Body of pancreas (tissue), 4 donors: ENCODE data around the gene MTR.

Experiments used
- POLR2A ChIP-seq, 3 donors: fragments of 450-650 bp; IDR thresholded peaks; one replicate each; pipeline ENCODE4 v1.6.1; 2016; ENCODE audit warnings: antibody characterized with exemption in 3 of 3, mild to moderate bottlenecking in 2 of 3
- TF ChIP-seq, protein P1 (sequence below), 7 experiments: fragments of 450-650 bp in 4 of 7; fragments of 200-600 bp in 3 of 7; sonication (generic) in 3 of 7; IDR thresholded peaks; one replicate each; pipeline ENCODE4 v1.5.1; 2016 to 2019; ENCODE audit warnings: antibody characterized with exemption in 7 of 7

DNA sequence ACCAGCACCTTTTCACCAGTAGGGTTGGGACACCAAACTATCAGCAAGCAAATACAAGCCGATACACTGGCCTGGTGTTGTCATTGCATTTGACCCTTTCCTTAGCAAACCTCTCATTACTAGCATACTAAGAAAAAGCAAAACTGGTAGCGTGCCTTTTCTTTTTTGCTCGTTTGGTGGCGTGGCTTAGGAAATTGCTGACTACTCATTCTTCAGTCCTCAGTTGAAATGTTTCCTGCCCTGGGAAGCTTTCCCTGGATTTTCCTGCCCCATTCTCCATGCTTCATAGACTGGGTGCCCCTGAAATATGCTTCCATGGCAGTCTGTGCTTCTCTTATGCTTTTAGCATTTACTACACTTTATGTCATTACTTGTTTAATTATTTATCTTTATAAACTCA, 42.0 kb downstream of the MTR start:
- no peak for TF ChIP-seq POLR2A (IDR thresholded peaks at IDR 0.05)
- TF ChIP-seq, protein P1, sequence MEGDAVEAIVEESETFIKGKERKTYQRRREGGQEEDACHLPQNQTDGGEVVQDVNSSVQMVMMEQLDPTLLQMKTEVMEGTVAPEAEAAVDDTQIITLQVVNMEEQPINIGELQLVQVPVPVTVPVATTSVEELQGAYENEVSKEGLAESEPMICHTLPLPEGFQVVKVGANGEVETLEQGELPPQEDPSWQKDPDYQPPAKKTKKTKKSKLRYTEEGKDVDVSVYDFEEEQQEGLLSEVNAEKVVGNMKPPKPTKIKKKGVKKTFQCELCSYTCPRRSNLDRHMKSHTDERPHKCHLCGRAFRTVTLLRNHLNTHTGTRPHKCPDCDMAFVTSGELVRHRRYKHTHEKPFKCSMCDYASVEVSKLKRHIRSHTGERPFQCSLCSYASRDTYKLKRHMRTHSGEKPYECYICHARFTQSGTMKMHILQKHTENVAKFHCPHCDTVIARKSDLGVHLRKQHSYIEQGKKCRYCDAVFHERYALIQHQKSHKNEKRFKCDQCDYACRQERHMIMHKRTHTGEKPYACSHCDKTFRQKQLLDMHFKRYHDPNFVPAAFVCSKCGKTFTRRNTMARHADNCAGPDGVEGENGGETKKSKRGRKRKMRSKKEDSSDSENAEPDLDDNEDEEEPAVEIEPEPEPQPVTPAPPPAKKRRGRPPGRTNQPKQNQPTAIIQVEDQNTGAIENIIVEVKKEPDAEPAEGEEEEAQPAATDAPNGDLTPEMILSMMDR (IDR thresholded peaks at IDR 0.05) = no peak
